Measurements from ENCODE around the gene EPGN. TPM values are rescaled to one million over a fixed set of nuclear protein-coding genes. Genes with fewer than 3 reads are reported as not detected.

EPGN gene
- total and polyA plus RNA-seq, 2 of the 8 experiments (the other 6 are each of a cell fraction or from before 2014, with no cell fraction given), result not detected

DNA sequence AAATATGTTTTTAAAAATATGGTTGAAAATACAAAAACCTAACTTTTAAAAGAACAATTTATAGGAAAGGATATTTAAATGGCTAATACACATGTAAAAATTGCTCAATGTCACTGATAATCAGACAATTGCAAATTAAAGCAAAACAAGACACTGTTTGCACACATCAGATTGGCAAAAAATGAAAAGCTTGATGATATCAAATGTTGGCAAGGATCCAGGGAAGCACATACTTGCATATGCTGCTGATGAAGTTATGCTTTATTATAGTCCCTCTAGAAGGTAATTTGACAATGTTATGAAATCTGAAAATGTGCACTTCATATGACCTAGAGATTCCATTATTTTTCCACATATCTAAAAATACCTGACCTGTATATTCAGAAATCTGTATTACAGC is 45.7 kb upstream of the EPGN start (continued):
- no peak for TF ChIP-seq CHD7 (IDR thresholded peaks at IDR 0.05; ENCODE audit: insufficient replicate concordance, low read length)

Data from H1 (cell line).